Measurements from ENCODE around the gene FRMD5.
A peak's percentile ranks its signal among the peaks of the same experiment; 100 is the strongest.

The FRMD5 gene

DNA sequence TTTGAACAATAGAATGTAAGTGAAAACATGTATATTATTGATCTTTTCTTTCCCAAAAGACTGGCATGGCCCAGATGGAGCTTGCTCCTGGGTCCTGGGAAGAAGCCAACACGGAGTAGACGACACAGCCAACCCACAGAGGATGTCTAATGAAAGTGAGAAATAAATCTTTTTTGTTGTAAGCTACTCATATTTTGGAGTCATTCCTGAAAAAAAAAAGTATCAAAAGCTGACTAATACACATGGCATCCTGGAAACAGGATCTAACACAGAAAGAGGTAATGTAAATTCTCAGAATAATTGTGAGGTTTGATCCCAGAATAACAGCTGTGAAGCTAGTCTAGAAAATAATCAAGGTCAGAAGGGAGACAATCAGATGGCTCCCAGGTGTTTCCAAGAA lies 12.6 kb upstream of the FRMD5 start:
- no peak overlapping the region for H3K27ac ChIP-seq (ENCODE audit: low read length)
- H3K9ac ChIP-seq (ENCODE audit: low read length) = no peak overlapping the region
- H3K27me3 ChIP-seq (replicated peaks; ENCODE audit: insufficient read depth, low read length) = no peaks in the 10 kb centered on the region
- H3K4me1 ChIP-seq (ENCODE audit: low read length) = no peaks in the 10 kb centered on the region
- no peak for TF ChIP-seq EZH2phosphoT487 (IDR thresholded peaks at IDR 0.05; ENCODE audit: low read length)
- no peak for TF ChIP-seq EZH2 (optimal IDR thresholded peaks at IDR 0.05; ENCODE audit: low read depth, low read length)
- TF ChIP-seq, protein P1, sequence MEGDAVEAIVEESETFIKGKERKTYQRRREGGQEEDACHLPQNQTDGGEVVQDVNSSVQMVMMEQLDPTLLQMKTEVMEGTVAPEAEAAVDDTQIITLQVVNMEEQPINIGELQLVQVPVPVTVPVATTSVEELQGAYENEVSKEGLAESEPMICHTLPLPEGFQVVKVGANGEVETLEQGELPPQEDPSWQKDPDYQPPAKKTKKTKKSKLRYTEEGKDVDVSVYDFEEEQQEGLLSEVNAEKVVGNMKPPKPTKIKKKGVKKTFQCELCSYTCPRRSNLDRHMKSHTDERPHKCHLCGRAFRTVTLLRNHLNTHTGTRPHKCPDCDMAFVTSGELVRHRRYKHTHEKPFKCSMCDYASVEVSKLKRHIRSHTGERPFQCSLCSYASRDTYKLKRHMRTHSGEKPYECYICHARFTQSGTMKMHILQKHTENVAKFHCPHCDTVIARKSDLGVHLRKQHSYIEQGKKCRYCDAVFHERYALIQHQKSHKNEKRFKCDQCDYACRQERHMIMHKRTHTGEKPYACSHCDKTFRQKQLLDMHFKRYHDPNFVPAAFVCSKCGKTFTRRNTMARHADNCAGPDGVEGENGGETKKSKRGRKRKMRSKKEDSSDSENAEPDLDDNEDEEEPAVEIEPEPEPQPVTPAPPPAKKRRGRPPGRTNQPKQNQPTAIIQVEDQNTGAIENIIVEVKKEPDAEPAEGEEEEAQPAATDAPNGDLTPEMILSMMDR (IDR thresholded peaks at IDR 0.05; ENCODE audit: low read length) = no peak
- no peak overlapping the region for H3K4me3 ChIP-seq (ENCODE audit: low read length)
- H4K20me1 ChIP-seq (ENCODE audit: insufficient read depth, low read length) = no peaks in the 10 kb centered on the region
- H3K9me3 ChIP-seq (replicated peaks; ENCODE audit: insufficient read depth, low read length) = no peaks in the 10 kb centered on the region
- H3K36me3 ChIP-seq (replicated peaks; ENCODE audit: insufficient read depth, low read length) = no peaks in the 10 kb centered on the region
- no peaks in the 10 kb centered on the region for H3F3A ChIP-seq (ENCODE audit: insufficient read depth, low read length)
- no peaks in the 10 kb centered on the region for H3K9me2 ChIP-seq (replicated peaks; ENCODE audit: insufficient read depth, low read length)
- H2AFZ ChIP-seq (ENCODE audit: low read length) = no peak overlapping the region
- H3K4me2 ChIP-seq (ENCODE audit: low read depth, low read length) = no peak overlapping the region
- DNase-seq = no peak
- H3K79me2 ChIP-seq (ENCODE audit: low read length) = no peaks in the 10 kb centered on the region

DNA sequence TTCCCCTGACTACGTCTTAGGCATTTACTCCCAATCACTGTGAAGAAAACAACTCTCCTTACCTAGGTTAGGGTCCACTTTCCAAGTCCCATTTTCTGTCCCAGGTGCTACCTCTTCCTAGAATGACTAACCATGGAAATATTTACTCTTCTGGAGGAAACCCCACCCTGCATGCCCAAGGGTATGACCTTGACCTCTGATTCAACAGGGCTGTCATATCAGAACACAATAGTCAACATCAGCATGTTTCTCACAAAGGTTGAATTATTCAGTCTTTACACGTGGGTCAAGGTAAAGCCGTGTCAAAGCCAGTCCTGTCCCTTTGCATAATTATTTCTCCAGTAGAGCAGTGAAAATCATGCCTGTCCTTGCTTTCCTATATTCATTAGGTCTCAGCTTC lies 4.3 kb upstream of the FRMD5 start:
- peaks cover 6% of the 10 kb centered on the region; the same call in 1 of the 2 replicates for H3K4me1 ChIP-seq (ENCODE audit: low read length)
- H3K27ac ChIP-seq (ENCODE audit: low read length) = no peak overlapping the region
- H3K4me3 ChIP-seq (ENCODE audit: low read length) = no peak overlapping the region
- H3K9me3 ChIP-seq (replicated peaks; ENCODE audit: insufficient read depth, low read length) = no peaks in the 10 kb centered on the region
- no peaks in the 10 kb centered on the region for H3F3A ChIP-seq (ENCODE audit: insufficient read depth, low read length)
- H3K36me3 ChIP-seq (replicated peaks; ENCODE audit: insufficient read depth, low read length) = no peaks in the 10 kb centered on the region
- TF ChIP-seq, protein P1 (IDR thresholded peaks at IDR 0.05; ENCODE audit: low read length) = no peak
- TF ChIP-seq EZH2 (optimal IDR thresholded peaks at IDR 0.05; ENCODE audit: low read depth, low read length) (no peak), EZH2phosphoT487 (IDR thresholded peaks at IDR 0.05; ENCODE audit: low read length) (no peak)
- H3K27me3 ChIP-seq (replicated peaks; ENCODE audit: insufficient read depth, low read length) = peaks cover 1% of the 10 kb centered on the region; the same call in 1 of the 2 replicates
- no peak overlapping the region for H3K4me2 ChIP-seq (ENCODE audit: low read depth, low read length)
- DNase-seq = no peak
- H3K9ac ChIP-seq (ENCODE audit: low read length) = no peak overlapping the region
- H4K20me1 ChIP-seq (ENCODE audit: insufficient read depth, low read length) = no peaks in the 10 kb centered on the region
- no peaks in the 10 kb centered on the region for H3K79me2 ChIP-seq (ENCODE audit: low read length)
- H2AFZ ChIP-seq (ENCODE audit: low read length) = no peak overlapping the region
- H3K9me2 ChIP-seq (replicated peaks; ENCODE audit: insufficient read depth, low read length) = no peaks in the 10 kb centered on the region

DNA sequence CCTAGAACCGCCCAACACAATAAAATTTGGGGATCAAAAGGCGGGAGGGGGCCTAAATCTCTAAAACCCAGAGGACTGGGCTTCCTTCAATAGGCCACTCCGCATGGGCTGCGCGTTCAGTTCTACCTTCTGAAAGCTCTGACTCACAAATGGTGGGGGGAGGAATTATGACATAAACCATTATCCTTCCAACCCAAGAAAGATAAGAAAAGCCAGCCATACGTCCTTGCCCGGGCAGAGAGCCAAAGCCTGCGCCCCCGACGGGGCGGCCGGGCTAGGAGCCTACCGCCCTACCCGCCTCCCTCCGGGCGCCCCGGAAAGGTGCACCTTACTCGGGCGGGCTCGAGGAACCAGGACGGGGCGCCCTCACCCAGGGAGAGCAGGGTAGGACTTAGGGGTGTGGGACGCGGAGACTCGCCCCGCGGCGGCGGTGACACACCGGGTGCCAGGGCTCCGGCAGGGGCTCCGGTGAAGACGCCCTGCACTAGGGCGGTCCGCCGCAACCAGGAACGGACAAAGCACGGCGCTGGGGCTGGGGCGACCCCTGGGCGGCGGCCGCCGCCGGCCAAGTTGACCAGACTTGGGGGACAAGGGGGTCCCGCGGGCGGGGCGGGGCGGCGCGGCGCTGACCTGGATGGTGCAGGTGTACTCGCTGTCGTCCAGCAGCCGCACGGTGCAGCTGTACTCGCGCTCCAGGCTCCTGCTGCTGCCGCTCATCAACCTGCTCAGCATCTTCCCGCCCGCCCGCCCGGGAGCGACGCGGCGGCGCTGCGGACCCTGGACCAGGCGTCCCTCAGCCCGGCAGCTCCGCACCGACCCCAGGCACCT lies 534 bp downstream of the FRMD5 start:
- H3K9me2 ChIP-seq (replicated peaks; ENCODE audit: insufficient read depth, low read length) = no peaks in the 10 kb centered on the region
- H3K4me3 ChIP-seq (ENCODE audit: low read length) = peak overlapping the region; percentile 71
- H3K27me3 ChIP-seq (replicated peaks; ENCODE audit: insufficient read depth, low read length) = peaks cover 14% of the 10 kb centered on the region
- peaks cover 12% of the 10 kb centered on the region; the same call in 1 of the 2 replicates for H3F3A ChIP-seq (ENCODE audit: insufficient read depth, low read length)
- H3K36me3 ChIP-seq (replicated peaks; ENCODE audit: insufficient read depth, low read length) = no peaks in the 10 kb centered on the region
- TF ChIP-seq, protein P1 (IDR thresholded peaks at IDR 0.05; ENCODE audit: low read length) = no peak
- TF ChIP-seq EZH2phosphoT487 (IDR thresholded peaks at IDR 0.05; ENCODE audit: low read length) (no peak), EZH2 (optimal IDR thresholded peaks at IDR 0.05; ENCODE audit: low read depth, low read length) (no peak)
- peaks cover 18% of the 10 kb centered on the region; the same call in 1 of the 2 replicates for H3K4me1 ChIP-seq (ENCODE audit: low read length)
- peak overlapping the region; percentile 98 for H3K4me2 ChIP-seq (ENCODE audit: low read depth, low read length)
- H3K9me3 ChIP-seq (replicated peaks; ENCODE audit: insufficient read depth, low read length) = no peaks in the 10 kb centered on the region
- no peak overlapping the region for H3K9ac ChIP-seq (ENCODE audit: low read length)
- H2AFZ ChIP-seq (ENCODE audit: low read length) = peak overlapping the region; percentile 96
- peak; percentile 12 for DNase-seq
- H3K27ac ChIP-seq (ENCODE audit: low read length) = no peak overlapping the region
- H4K20me1 ChIP-seq (ENCODE audit: insufficient read depth, low read length) = peaks cover 6% of the 10 kb centered on the region; the same call in 1 of the 2 replicates
- no peaks in the 10 kb centered on the region for H3K79me2 ChIP-seq (ENCODE audit: low read length)

Data from MM.1S (cell line).